ENCODE measurements around the gene UPK2.
A peak's percentile ranks its signal among the peaks of the same experiment; 100 is the strongest.

Gene UPK2

DNA sequence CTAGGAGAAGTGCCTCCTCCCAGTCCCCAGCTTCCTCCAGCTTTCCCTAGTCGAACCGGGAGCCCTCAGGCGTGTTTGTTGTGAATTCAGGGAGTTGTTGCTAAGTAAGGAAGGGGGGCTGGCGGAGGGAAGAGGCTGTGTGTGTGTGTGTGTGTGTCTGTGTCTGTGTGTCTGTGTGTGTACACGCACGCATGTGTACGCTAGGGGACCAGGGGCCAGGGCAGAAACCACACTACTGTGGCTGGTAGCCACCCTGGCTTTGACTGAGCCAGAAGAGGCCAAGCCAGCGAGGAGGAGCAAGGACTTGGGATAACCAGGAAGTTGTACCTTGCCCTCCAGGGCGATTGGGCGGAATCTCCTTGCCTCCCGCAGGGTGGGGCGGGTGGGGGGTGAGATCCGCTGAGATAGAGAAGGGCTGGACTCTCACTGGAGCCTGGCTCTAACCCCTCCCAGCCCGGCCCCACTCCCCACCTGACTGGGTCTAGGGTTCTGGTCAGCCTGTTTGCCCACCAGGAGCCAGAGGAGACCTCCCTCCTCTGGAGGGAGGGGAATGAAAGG lies 37.9 kb upstream of the UPK2 start:
- DNase-seq = no peak

DNA sequence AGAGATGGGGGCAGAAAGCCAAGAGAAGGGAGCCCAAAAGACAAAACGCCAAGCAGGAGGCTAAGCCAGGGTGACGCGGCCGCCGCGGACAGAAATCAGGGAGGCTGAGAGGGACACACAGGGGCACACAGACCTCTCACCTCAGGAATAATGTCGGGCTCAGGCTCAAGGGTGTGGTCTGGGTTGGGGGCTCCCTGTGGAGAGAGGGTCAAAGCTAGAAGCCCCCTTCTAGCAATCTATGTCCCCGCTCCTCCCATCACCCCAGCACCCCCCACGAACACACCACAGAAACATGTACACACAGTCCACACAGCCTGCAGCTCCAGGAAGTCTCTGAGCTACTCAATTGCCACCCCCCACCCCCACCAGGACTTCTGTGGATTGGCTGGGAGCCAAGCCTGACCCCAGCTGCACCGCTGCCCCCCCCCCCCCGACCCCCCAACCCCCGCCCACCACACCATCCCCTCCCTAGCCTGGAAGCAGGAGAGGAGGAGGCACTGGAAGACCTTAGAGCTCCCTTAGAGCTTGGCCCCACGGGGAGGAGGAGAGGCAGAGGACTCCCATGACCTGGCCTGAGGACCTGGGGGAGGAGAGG lies 37.3 kb upstream of the UPK2 start:
- DNase-seq = peak in 1 of 2 experiments; percentile 12

- DNase-seq = no peak
Observed at GRCh38 chr11:118921121-118921928, 34.8 kb upstream of the UPK2 start.

DNA sequence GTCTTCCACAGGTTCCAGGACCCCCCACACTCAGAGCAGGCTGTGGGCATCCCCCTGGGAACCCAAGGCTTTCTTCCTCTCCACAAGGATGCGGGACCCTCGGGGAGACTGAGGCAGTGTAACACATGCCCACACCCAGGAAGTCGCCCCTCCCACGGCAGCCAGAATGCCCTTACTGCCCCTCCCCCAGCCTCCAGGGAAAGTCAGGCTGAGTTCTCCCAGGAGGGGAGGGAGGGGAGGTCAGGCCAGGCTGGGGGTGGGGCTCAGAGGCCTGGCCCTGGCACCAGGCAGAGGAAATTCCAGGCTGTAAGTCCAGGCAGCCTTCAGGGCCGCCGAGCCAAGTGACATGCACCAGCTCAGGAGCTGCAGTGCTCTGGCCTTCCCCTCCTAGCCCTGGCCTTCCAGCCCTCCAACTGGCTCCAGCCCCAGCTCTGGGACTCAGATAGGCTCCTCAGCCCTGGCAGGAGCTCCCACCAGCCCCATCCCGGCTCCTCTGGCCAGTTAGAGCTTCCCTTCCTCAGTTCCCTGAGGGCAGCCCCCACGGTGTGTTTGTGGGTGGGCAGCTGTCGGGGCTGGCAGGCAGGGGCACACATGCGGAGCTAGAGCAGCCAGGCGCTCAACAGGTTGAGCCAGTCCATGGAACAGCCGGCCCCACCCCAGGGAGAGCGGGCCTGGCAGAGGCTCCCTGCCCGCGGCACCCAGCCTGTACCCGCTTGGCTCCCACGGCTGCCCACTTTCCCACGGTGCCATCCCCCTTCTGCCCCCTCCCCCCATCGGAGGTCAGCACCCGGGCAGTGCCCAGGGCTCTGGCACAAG lies 34.0 kb upstream of the UPK2 start:
- DNase-seq = no peak

GRCh38 chr11:118922745-118923627 lies 33.1 kb upstream of the UPK2 start:
- no peak for DNase-seq

- no peak for DNase-seq
Observed at GRCh38 chr11:118923721-118924587, 32.1 kb upstream of the UPK2 start.

DNA sequence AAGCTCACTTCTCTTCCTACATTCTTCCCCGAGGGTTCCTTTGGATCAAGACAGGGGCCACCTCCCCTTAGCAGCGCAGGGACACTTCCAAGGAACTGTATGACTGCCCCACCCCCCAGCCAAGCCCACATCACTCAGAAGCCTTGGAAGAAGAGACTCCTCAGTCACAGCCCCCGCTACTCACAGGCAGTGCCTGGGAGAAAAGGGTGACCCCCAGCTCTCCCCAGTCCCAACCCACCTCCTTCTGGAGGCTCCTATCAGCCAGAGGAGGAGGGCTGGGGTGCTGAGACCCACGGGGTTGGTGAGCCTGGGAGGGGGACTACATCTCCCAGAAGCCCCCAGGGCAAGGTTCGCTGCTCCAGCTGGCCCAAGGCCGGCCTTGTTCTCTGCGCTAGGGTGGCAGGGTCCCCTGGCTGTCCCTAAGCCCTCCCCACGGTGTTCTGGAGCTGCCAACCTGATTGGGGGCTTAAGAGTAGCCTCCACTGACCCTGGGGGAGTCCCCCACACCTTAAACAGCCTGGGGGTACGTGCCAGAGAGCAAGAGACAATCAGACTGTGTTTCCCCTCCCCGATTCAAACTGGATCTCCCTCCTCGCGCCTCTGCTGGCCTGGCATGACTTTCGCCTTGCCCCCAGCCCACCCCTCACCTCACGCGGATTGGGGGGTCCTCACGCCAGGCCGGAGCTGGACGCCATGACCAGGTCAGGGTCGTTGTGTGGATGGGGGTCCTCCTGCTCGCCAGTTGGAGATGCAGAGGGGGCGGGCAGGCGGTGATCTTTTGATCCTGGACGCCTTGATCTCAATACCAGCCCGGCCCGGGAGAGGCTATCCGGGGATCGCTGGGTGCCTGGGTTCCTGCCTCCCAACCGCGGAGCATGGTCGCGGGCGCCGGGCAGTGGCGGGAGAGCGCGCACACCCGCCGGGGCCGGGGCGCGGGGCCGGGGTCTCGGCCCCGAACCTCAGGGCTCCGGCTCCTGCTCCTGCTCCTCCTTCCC lies 31.2 kb upstream of the UPK2 start:
- peak; percentile 38 to 53 for DNase-seq

GRCh38 chr11:118927554-118928100 lies 28.5 kb upstream of the UPK2 start:
- DNase-seq = no peak

- peak; percentile 91 to 92 for DNase-seq
Observed at GRCh38 chr11:118928101-118928869, 27.8 kb upstream of the UPK2 start.

- DNase-seq = peak; percentile 57 to 65
Observed at GRCh38 chr11:118928870-118929500, 27.1 kb upstream of the UPK2 start.

- peak; percentile 74 to 79 for DNase-seq
Observed at GRCh38 chr11:118929501-118930093, 26.5 kb upstream of the UPK2 start.

DNA sequence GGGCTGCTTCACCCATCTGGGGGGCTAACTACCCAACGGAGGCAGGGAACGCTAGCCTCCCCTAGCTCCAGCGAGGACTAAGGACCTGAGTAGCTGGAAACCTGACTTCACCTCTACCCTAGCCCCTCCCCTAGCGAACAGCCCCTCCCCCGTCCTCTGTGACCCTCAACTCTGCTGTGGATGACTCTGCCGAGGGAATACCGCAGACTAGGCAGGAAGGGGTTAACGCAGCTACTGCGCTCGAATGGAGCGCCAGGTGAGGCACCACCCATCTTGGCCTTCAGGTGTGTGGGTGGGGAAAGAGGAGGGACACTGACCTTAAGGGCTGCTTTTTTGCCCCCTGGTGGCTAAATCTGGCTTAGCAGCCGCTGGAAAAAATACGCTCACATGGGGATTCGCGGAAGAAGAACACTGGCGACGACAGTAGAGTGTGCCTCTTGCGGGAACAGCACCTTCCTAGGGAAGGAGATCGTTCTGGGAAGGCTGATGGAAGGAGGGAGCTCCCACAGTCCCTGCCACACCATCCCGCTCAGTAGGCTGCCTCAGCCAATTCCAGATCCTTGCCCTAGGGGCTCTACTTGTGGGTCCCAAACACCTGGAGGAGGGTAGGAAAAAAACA lies 25.9 kb upstream of the UPK2 start:
- DNase-seq = peak; percentile 62 to 66

GRCh38 chr11:118931571-118931970 lies 24.5 kb upstream of the UPK2 start:
- DNase-seq = no peak

DNA sequence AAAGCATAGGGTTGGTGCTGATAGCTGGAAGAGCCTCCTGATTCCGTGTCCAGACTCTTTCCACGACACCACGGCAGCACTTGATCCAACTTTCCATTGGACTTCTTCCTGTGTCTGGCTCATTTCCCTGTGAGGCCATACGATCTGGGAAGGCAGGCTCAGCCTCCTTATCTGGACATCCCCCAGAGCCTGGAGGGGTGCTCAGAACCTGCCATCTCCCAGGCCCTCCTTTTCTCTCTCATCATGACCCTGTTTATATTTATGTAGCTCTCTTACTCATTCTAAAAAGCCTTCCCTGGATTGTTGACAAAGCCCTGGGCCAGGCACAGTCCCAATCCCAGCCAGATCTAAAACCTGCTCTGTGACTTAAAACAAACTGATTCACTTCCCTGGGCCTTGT lies 22.6 kb upstream of the UPK2 start:
- no peak for DNase-seq

GRCh38 chr11:118935376-118935775 lies 20.7 kb upstream of the UPK2 start:
- no peak for DNase-seq

DNA sequence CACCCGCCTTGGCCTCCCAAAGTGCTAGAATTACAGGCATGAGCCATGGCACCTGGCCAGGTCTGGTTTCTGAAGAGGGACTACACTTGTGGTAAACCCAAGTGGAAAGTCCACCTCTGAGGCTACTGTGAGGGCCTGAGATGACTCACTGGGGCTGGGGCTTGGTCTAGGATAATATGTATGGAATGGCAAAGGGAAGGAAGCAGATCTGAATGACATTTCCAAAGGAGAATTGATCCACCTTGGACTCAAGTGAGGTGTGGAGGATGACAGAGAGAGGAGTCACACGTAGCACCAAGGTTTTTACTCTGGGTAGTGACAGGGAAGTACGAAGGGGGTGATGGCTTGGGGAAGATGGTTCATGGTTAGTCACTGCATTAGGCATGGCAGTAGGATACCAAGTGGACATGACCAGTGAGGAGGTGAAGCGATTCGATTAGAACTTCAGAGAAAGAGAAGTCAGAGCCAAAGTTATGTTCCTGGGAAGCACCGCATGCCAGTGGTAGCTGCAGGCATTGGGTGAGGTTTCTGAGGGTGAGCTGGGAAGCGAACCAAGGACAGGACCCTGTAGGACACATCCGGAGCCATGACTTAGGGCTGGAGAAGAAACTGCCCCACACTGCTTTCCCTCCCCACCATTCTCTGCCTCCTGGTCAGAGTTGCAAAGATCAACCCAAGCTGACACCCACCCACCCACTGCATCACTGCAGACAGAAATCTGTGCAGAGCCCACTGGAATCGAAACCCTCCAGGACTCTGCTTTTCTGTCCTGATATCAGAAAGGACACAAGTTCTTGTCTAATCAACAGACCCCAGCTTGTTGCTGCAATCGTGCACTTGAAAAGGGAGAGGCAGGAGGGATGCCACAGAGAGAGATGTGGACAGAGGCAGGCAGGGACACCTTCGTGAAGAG lies 17.4 kb upstream of the UPK2 start:
- no peak for DNase-seq

Measured in Kasumi-1 (cell line).